Subcutaneous adipose tissue (tissue), 4 donors: ENCODE results near the gene PRDM4. TPM values are rescaled to one million over a fixed set of nuclear protein-coding genes. Genes with fewer than 3 reads are reported as not detected.

ENCODE experiments used
- CTCF ChIP-seq: fragments of 450-650 bp; IDR thresholded peaks from one replicate; pipeline ENCODE4 v1.5.1; 2016; ENCODE audit warnings: low read depth, mild to moderate bottlenecking, control low read depth, antibody characterized with exemption, moderate library complexity
- total RNA-seq, 4 donors: library from RNA; depleted of rRNA; stranded (reverse); fragments of >200 nt; gene quantifications; one replicate each; pipeline ENCODE4 v1.1.0, GENCODE V29; 2016

PRDM4 gene
- total RNA-seq, 4 donors from 2014 or later = 21.7 to 45.7 (median 33.4) TPM

DNA sequence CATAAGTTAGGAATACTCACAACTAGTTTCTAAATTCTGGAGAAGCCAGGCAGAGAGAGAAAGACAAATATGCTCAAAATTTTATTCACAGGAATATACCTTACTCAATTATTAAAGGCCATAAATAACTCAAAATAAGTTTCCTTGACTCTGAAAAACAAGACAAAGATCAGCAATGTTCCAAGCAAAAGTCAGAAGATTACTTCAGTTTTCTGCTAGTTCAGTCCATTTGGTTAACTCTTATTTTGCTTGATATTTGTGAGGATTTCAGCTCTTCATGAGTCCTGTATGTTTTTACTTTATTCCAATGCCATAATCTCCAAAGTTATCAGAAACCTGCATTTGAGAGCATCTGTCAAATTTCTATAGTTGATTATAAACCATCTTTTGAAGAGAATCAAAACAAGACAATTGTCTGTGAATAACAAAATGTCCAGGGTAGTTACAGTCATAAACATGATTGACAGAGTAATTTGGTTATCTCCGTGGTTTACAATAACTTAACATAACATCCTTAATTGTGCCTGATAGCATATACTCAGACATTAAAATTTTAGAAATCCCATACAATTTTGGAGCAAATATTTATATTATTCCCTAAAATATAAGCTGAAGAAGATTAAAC is 30.6 kb upstream of the PRDM4 start:
- TF ChIP-seq CTCF = no peak

- no peak for TF ChIP-seq CTCF
Observed at GRCh38 chr12:107788690-107789458, 27.9 kb upstream of the PRDM4 start.

GRCh38 chr12:107788281-107788680 is 27.3 kb upstream of the PRDM4 start:
- no peak for TF ChIP-seq CTCF

GRCh38 chr12:107783406-107784376 is 22.8 kb upstream of the PRDM4 start:
- no peak for TF ChIP-seq CTCF

GRCh38 chr12:107782067-107782466 is 21.1 kb upstream of the PRDM4 start:
- no peak for TF ChIP-seq CTCF

GRCh38 chr12:107780298-107780697 is 19.4 kb upstream of the PRDM4 start:
- TF ChIP-seq CTCF = no peak
